ENCODE measurements around the gene ASB13. TPM values are rescaled to one million over a fixed set of nuclear protein-coding genes. Genes with fewer than 3 reads are reported as not detected.

ASB13 gene
- total and polyA plus RNA-seq, 2 of the 13 experiments (the other 11 are each of a cell fraction or from before 2014, with no cell fraction given): 9.3 to 15.4 TPM

GRCh38 chr10:5629303-5630111 lies 36.9 kb downstream of the ASB13 start (continued):
- no peak for TF ChIP-seq ZNF883 (CRISPR knock-in tag; IDR thresholded peaks at IDR 0.05; ENCODE audit: not compliant biosample characterization)
- no peak for TF ChIP-seq SRF (IDR thresholded peaks at IDR 0.05; ENCODE audit: low read depth, low read length)
- no peak for TF ChIP-seq ARID4A (CRISPR knock-in tag; IDR thresholded peaks at IDR 0.05; ENCODE audit: borderline replicate concordance)
- TF ChIP-seq ZNF558 (CRISPR knock-in tag; IDR thresholded peaks at IDR 0.05; ENCODE audit: borderline replicate concordance): no peak
- no peak for TF ChIP-seq ZBTB4 (CRISPR knock-in tag; IDR thresholded peaks at IDR 0.05; ENCODE audit: borderline replicate concordance)
- no peak for TF ChIP-seq RFXANK (CRISPR knock-in tag; IDR thresholded peaks at IDR 0.05)
- no peak for TF ChIP-seq HOXA3 (CRISPR knock-in tag; IDR thresholded peaks at IDR 0.05)
- TF ChIP-seq ZNF512B (CRISPR knock-in tag; IDR thresholded peaks at IDR 0.05; ENCODE audit: borderline replicate concordance): no peak
- TF ChIP-seq ZNF775 (CRISPR knock-in tag; IDR thresholded peaks at IDR 0.05; ENCODE audit: borderline replicate concordance): no peak
- no peak for TF ChIP-seq ZNF460 (CRISPR knock-in tag; IDR thresholded peaks at IDR 0.05; ENCODE audit: borderline replicate concordance)
- no peak for TF ChIP-seq ZNF34 (CRISPR knock-in tag; IDR thresholded peaks at IDR 0.05; ENCODE audit: borderline replicate concordance)
- TF ChIP-seq RBAK (CRISPR knock-in tag; IDR thresholded peaks at IDR 0.05): no peak
- TF ChIP-seq XRCC5 (optimal IDR thresholded peaks at IDR 0.05; ENCODE audit: low read length): peak; percentile 75
- TF ChIP-seq KLF15 (CRISPR knock-in tag; IDR thresholded peaks at IDR 0.05; ENCODE audit: borderline replicate concordance): no peak
- 0 out of 2 replicates have a peak, but pooled peaks have one; percentile 18 for TF ChIP-seq THRA (CRISPR knock-in tag; IDR thresholded peaks at IDR 0.05; ENCODE audit: borderline replicate concordance)
